Gastrocnemius medialis (tissue), 4 donors: ENCODE data around the gene NUDT2.

Source experiments
- POLR2A ChIP-seq, 2 donors: fragments of 450-650 bp; IDR thresholded peaks; one replicate each; pipeline ENCODE4 v1.6.1; 2017; ENCODE audit warnings: antibody characterized with exemption in 2 of 2, mild to moderate bottlenecking in 2 of 2, moderate library complexity in 2 of 2
- TF ChIP-seq, protein P1 (sequence below), 5 experiments: fragments of 450-650 bp in 3 of 5; fragments of 200-600 bp in 2 of 5; sonication (generic) in 2 of 5; IDR thresholded peaks in 4 of 5; conservative IDR thresholded peaks in 1 of 5; 1 replicate in 4 of 5; 2 replicates in 1 of 5; pipeline ENCODE4 v1.5.1; 2016 to 2019; ENCODE audit warnings: antibody characterized with exemption in 5 of 5, mild to moderate bottlenecking in 3 of 5, moderate library complexity in 3 of 5

DNA sequence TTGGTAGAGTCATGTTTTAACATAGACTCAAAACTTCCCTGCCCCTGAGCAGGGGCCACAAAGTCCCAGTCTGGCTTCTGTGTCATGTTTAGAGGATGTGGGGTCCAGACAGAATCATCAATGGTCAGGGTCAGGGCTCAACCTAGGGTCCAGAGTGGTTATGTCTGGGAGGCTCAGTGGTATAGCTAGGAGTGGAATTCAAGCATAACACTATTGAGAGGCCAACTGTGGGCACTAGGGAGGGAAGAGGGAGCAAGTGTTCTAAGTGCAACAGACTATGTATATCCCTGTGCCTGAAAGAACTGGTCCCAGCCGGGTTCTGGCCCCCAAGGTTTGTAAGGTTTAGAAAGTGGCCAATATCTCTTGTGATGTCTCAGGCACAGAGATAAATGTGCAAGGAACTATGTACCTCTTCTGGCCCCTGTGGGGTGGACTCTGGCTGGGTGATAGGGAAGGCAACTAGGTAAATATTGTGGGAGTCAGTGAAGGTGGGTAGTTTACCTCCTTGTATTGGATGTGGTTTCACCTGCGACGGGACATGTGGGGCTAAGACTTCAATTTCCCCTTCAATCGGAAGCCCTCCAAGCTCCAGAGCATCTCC, 33.3 kb downstream of the NUDT2 start:
- TF ChIP-seq POLR2A (IDR thresholded peaks at IDR 0.05), result no peak
- TF ChIP-seq, protein P1, sequence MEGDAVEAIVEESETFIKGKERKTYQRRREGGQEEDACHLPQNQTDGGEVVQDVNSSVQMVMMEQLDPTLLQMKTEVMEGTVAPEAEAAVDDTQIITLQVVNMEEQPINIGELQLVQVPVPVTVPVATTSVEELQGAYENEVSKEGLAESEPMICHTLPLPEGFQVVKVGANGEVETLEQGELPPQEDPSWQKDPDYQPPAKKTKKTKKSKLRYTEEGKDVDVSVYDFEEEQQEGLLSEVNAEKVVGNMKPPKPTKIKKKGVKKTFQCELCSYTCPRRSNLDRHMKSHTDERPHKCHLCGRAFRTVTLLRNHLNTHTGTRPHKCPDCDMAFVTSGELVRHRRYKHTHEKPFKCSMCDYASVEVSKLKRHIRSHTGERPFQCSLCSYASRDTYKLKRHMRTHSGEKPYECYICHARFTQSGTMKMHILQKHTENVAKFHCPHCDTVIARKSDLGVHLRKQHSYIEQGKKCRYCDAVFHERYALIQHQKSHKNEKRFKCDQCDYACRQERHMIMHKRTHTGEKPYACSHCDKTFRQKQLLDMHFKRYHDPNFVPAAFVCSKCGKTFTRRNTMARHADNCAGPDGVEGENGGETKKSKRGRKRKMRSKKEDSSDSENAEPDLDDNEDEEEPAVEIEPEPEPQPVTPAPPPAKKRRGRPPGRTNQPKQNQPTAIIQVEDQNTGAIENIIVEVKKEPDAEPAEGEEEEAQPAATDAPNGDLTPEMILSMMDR (IDR thresholded peaks at IDR 0.05 in 4 of 5, conservative IDR thresholded peaks at IDR 0.05 in 1 of 5), result no peak
